ENCODE results near the gene ARSI.

The ARSI gene

DNA sequence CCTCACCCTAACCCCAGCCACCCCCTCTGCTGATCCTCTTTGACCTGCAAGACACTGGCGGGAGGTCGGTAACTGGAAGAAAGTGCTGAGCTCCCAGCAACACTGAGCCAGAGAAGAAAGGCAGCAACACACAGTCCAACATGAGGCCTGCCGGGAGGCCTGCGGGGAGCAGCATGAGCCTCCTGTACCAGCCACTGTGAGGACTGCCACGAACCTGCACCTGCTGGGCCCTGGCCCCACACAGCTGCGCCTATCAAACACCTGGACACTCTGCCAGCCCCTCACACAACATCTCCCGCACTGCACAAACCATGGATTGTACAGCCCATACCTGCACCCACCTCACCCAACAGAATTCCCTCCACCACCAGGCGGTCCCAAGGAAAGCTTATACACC is 31.4 kb downstream of the ARSI start:
- no peaks in the 10 kb centered on the region for H3K9me3 ChIP-seq (ENCODE audit: control insufficient read depth in 1 of 2, low read length in 2 of 2)
- H3K4me1 ChIP-seq (ENCODE audit: control insufficient read depth in 1 of 2, insufficient read depth in 2 of 2, low read length in 2 of 2), result no peaks in the 10 kb centered on the region
- H3K27ac ChIP-seq (ENCODE audit: low read depth, low read length), result no peak overlapping the region
- H3K4me3 ChIP-seq (ENCODE audit: low read depth in 1 of 2, low read length in 2 of 2), result no peak overlapping the region
- peaks cover 0 to 3% of the 10 kb centered on the region in 2 donors for H3K27me3 ChIP-seq (ENCODE audit: control insufficient read depth in 1 of 2, insufficient read depth in 2 of 2, low read length in 2 of 2)
- H3K36me3 ChIP-seq (ENCODE audit: control insufficient read depth in 1 of 2, insufficient read depth in 2 of 2, low read length in 2 of 2), result no peaks in the 10 kb centered on the region
- H3K9ac ChIP-seq (ENCODE audit: low read depth in 1 of 2, low read length in 2 of 2), result no peak overlapping the region

DNA sequence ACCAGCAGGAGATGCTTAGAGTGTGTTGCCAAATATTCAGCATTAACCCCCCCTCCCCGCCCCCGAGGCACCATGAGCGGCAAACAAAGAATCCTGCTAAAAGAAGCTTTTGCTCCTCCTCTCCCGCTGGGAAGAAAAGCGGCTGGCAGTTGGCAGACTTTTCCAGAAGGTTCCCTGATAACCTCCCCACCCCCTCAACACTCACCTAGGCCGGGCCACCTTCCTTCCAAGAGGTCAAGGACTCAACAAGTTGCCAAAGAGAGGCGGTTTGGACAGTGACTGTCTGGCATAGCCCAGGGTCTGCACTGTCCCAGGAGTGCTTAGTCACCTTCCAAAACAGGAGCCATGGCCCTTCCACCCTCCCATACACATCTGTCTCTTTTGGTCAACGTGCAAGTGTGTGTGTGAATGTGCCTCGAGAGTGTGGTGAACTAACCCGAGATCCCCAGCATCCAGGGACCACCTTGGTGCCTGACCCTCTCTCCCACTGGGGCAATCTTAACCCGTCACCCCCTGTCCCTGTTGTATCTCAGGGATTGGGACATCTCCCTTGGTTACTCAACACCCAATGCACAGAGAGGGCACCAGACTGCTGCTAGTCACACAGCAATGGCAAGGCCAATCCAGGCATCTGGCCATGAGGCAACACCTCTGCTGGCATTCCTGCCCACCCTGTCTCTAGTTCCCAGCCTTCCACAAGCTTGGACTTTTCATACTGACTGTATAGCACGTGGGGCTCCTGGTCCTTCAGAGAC is 32.0 kb downstream of the ARSI start:
- Histone ChIP-seq H3K27me3 (ENCODE audit: control insufficient read depth in 1 of 2, insufficient read depth in 2 of 2, low read length in 2 of 2) (peaks cover 0 to 3% of the 10 kb centered on the region in 2 donors), H3K9ac (ENCODE audit: low read depth in 1 of 2, low read length in 2 of 2) (no peak overlapping the region), H3K4me1 (ENCODE audit: control insufficient read depth in 1 of 2, insufficient read depth in 2 of 2, low read length in 2 of 2) (no peaks in the 10 kb centered on the region), H3K4me3 (ENCODE audit: low read depth in 1 of 2, low read length in 2 of 2) (no peak overlapping the region), H3K9me3 (ENCODE audit: control insufficient read depth in 1 of 2, low read length in 2 of 2) (no peaks in the 10 kb centered on the region), H3K36me3 (ENCODE audit: control insufficient read depth in 1 of 2, insufficient read depth in 2 of 2, low read length in 2 of 2) (no peaks in the 10 kb centered on the region), H3K27ac (ENCODE audit: low read depth, low read length) (no peak overlapping the region)

DNA sequence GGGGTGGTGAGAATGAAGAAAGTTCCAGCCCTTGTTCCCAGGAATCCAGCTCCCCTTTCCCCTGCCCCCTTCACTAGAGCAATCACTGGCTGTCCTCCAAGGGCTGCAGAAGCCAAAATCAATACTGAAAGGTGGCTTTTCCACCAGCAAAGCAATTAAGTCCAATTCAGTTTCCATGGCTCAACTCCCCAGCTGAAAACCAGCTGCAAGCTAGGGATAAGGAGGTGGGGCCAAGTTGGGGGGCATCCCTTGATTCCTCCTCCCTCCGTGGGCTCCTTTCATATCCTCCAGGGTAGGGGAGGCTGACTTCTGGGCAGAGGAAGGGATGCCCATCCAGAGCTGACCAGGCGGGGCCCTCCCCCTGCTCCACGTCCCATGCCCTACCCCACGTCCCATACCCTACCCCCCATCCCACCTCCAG is 35.8 kb downstream of the ARSI start:
- no peaks in the 10 kb centered on the region for H3K36me3 ChIP-seq (ENCODE audit: control insufficient read depth in 1 of 2, insufficient read depth in 2 of 2, low read length in 2 of 2)
- H3K9me3 ChIP-seq (ENCODE audit: control insufficient read depth in 1 of 2, low read length in 2 of 2), result no peaks in the 10 kb centered on the region
- no peak overlapping the region for H3K4me3 ChIP-seq (ENCODE audit: low read depth in 1 of 2, low read length in 2 of 2)
- H3K9ac ChIP-seq (ENCODE audit: low read depth in 1 of 2, low read length in 2 of 2), result no peak overlapping the region
- H3K27me3 ChIP-seq (ENCODE audit: control insufficient read depth in 1 of 2, insufficient read depth in 2 of 2, low read length in 2 of 2), result peaks cover 0 to 2% of the 10 kb centered on the region in 2 donors
- no peaks in the 10 kb centered on the region for H3K4me1 ChIP-seq (ENCODE audit: control insufficient read depth in 1 of 2, insufficient read depth in 2 of 2, low read length in 2 of 2)
- no peak overlapping the region for H3K27ac ChIP-seq (ENCODE audit: low read depth, low read length)

DNA sequence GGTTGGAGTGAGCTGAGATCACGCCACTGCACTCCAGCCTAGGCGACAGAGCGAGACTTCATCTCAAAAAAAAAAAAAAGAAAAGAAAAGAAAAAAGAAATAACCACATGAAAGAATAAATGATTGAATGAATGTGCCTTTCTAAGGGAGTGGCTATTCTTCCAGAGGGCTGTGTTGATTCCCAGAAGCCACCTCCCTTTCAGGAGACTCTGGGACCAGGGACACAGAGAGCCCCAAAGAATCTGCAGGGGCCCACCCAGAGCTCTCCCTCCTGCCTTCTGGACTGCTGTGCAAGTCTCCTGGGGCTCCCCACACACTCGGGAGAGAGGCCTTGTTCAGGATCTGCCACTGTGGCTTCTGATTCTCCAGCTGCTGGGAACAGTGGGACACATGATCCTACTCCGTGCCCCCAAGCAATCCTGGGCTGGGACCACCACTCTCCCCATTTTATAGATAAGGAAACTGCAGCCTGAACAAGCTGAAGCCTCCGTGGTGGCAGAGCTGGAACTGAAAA is 36.8 kb downstream of the ARSI start:
- Histone ChIP-seq H3K27ac (ENCODE audit: low read depth, low read length) (no peak overlapping the region), H3K9me3 (ENCODE audit: control insufficient read depth in 1 of 2, low read length in 2 of 2) (no peaks in the 10 kb centered on the region), H3K4me1 (ENCODE audit: control insufficient read depth in 1 of 2, insufficient read depth in 2 of 2, low read length in 2 of 2) (no peaks in the 10 kb centered on the region), H3K4me3 (ENCODE audit: low read depth in 1 of 2, low read length in 2 of 2) (no peak overlapping the region), H3K36me3 (ENCODE audit: control insufficient read depth in 1 of 2, insufficient read depth in 2 of 2, low read length in 2 of 2) (no peaks in the 10 kb centered on the region), H3K27me3 (ENCODE audit: control insufficient read depth in 1 of 2, insufficient read depth in 2 of 2, low read length in 2 of 2) (peaks cover 0 to 4% of the 10 kb centered on the region in 2 donors), H3K9ac (ENCODE audit: low read depth in 1 of 2, low read length in 2 of 2) (no peak overlapping the region)

DNA sequence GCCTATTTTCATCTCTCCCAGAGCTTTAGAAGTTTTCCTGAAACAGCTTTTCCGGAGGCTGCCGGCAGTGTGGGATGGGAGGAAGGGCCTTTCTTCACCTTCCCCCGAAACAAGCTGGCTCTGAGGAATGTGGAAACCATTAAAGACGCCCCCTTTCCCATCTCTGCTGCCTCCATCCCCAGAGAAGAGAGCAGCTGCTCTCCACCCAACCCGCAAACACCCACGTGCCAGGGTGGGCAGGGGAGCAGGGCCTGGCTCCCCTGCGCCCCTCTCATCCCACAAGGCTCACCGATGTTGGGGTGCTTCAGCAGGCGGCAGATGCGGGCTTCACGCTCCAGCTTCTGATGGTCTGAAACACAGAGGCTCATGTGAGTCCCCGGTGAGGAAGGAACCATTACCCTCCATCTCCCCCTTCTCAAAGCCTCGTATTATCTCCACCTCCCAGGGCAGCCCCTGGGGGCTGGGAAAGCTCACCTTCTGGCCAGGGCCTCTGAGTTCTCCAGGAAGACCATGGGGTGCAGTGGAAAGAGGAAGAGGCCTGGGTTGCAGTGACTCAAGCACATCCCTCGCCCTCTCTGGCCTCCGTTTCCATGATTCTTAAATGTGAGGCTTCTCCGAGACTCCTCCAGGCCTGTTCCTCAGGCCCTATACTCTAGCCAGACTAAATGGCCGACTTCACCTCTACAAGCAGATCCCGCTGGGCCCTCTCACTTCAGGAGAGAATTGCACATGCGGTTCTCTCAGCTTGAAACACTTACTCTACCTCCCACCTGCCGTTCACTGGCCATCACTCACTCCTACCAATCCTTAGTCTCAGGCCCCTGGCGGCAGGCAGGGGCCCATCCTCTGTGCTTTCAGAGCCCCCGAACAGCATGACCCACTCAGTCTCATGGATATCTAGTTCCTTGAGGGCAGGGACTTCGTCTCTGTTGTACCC is 37.8 kb downstream of the ARSI start:
- Histone ChIP-seq H3K27me3 (ENCODE audit: control insufficient read depth in 1 of 2, insufficient read depth in 2 of 2, low read length in 2 of 2) (peaks cover 0 to 4% of the 10 kb centered on the region in 2 donors), H3K9me3 (ENCODE audit: control insufficient read depth in 1 of 2, low read length in 2 of 2) (no peaks in the 10 kb centered on the region), H3K9ac (ENCODE audit: low read depth in 1 of 2, low read length in 2 of 2) (no peak overlapping the region), H3K36me3 (ENCODE audit: control insufficient read depth in 1 of 2, insufficient read depth in 2 of 2, low read length in 2 of 2) (no peaks in the 10 kb centered on the region), H3K27ac (ENCODE audit: low read depth, low read length) (no peak overlapping the region), H3K4me1 (ENCODE audit: control insufficient read depth in 1 of 2, insufficient read depth in 2 of 2, low read length in 2 of 2) (no peaks in the 10 kb centered on the region), H3K4me3 (ENCODE audit: low read depth in 1 of 2, low read length in 2 of 2) (no peak overlapping the region)

DNA sequence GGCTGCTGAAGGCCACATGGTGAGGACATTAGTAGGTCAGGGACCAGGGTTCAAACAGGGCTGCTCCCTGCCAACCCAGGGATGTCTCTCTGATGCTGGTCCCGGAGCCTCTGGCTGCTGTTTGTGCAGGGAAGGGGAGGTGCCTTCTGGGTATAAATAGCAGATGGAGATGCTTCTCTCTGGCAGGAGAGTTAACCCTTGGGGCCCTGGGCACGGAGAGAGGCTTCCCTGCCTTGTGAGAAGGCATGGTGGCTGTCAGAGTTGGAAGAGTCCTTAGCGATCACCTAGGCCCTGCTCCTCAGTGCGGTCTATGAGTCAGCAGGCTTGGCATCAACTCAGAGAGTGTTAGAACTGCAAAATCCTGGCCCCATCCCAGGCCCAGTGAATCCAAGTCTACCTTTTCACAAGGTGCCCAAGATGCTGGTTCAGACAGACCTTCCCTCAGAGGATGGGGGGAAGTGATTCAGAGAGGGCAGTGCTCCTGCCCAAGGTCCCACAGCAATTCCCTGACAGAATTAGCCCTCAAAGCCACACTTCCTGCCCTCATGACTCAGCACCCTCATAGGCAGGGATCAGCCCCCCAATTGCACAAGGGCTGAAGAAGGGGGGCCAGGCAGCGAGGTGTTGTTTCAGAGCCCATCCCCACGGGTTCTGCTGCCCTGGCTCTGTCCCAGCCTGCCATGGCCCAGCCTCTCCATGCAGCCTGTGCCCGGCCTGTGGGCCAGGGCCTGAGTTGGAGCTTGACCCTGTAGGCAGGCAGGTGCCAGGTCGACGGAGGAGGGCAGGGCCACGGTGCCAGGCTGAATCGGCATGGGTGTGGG is 38.7 kb downstream of the ARSI start:
- no peak overlapping the region for H3K27ac ChIP-seq (ENCODE audit: low read depth, low read length)
- no peak overlapping the region for H3K9ac ChIP-seq (ENCODE audit: low read depth in 1 of 2, low read length in 2 of 2)

DNA sequence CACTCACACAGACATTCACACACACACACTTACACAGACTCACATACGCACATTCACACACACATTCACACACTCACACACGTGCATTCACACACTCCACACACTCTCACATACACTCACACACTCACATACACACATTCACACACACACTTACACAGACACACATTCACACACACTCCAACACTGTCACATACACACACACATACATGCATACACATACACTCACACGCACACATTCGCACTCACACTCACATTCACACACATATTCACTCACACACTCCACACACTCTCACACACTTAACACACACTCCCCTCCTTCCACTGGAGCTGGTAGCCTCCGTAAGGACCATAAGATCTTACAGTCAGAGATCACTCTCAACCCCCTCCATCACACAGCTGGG is 39.3 kb downstream of the ARSI start:
- peaks cover 0 to 4% of the 10 kb centered on the region in 2 donors for H3K27me3 ChIP-seq (ENCODE audit: control insufficient read depth in 1 of 2, insufficient read depth in 2 of 2, low read length in 2 of 2)
- no peak overlapping the region for H3K27ac ChIP-seq (ENCODE audit: low read depth, low read length)
- H3K4me1 ChIP-seq (ENCODE audit: control insufficient read depth in 1 of 2, insufficient read depth in 2 of 2, low read length in 2 of 2), result no peaks in the 10 kb centered on the region
- no peak overlapping the region for H3K4me3 ChIP-seq (ENCODE audit: low read depth in 1 of 2, low read length in 2 of 2)
- no peaks in the 10 kb centered on the region for H3K9me3 ChIP-seq (ENCODE audit: control insufficient read depth in 1 of 2, low read length in 2 of 2)
- no peaks in the 10 kb centered on the region for H3K36me3 ChIP-seq (ENCODE audit: control insufficient read depth in 1 of 2, insufficient read depth in 2 of 2, low read length in 2 of 2)
- H3K9ac ChIP-seq (ENCODE audit: low read depth in 1 of 2, low read length in 2 of 2), result no peak overlapping the region

More for the DNA sequence above, 38.7 kb downstream of the ARSI start:
- no peaks in the 10 kb centered on the region for H3K36me3 ChIP-seq (ENCODE audit: control insufficient read depth in 1 of 2, insufficient read depth in 2 of 2, low read length in 2 of 2)
- no peak overlapping the region for H3K4me3 ChIP-seq (ENCODE audit: low read depth in 1 of 2, low read length in 2 of 2)
- no peaks in the 10 kb centered on the region for H3K9me3 ChIP-seq (ENCODE audit: control insufficient read depth in 1 of 2, low read length in 2 of 2)
- H3K4me1 ChIP-seq (ENCODE audit: control insufficient read depth in 1 of 2, insufficient read depth in 2 of 2, low read length in 2 of 2), result no peaks in the 10 kb centered on the region
- peaks cover 0 to 4% of the 10 kb centered on the region in 2 donors for H3K27me3 ChIP-seq (ENCODE audit: control insufficient read depth in 1 of 2, insufficient read depth in 2 of 2, low read length in 2 of 2)

DNA sequence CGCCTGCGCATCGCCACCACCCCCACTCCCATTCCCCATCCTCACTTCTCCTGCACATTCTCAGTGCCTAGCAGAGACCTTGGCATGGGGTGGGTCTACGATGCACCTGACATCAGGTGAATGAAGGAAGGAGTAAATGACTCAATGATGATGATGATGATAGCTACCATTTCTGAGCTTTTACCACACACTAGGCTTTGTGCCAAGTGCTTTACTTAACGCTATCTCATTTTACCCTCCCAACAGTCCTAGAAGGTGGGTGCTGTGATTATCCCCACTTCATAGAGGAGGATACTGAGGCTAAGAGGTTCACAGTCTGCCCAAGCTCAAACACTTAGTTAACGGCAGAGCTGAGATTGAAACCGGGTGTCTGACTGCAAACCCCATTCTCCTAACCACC is 40.2 kb downstream of the ARSI start:
- H3K9me3 ChIP-seq (ENCODE audit: control insufficient read depth in 1 of 2, low read length in 2 of 2), result no peaks in the 10 kb centered on the region
- H3K27me3 ChIP-seq (ENCODE audit: control insufficient read depth in 1 of 2, insufficient read depth in 2 of 2, low read length in 2 of 2), result peaks cover 0 to 4% of the 10 kb centered on the region in 2 donors
- H3K4me3 ChIP-seq (ENCODE audit: low read depth in 1 of 2, low read length in 2 of 2), result no peak overlapping the region
- H3K27ac ChIP-seq (ENCODE audit: low read depth, low read length), result no peak overlapping the region
- no peaks in the 10 kb centered on the region for H3K36me3 ChIP-seq (ENCODE audit: control insufficient read depth in 1 of 2, insufficient read depth in 2 of 2, low read length in 2 of 2)
- H3K9ac ChIP-seq (ENCODE audit: low read depth in 1 of 2, low read length in 2 of 2), result no peak overlapping the region
- no peaks in the 10 kb centered on the region for H3K4me1 ChIP-seq (ENCODE audit: control insufficient read depth in 1 of 2, insufficient read depth in 2 of 2, low read length in 2 of 2)

DNA sequence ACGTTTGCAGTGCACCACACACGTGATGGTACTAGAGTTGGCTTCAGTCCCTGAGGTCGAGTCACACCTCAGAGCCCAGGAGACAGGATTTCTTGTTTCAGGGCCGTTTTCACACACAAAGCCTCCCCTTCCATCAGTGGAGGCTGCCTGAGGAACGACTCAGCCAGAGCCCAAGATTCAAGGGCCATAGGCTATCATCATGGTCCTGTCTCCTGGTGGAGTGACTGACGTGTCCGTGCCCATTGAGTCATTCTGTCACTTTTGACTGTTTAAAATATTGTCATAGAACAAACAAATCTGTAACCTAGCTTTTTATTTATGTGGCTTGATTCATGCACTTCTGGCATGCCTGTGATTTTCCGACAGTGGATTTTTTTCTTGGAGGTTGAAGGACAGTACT is 41.5 kb downstream of the ARSI start:
- no peak overlapping the region for H3K4me3 ChIP-seq (ENCODE audit: low read depth in 1 of 2, low read length in 2 of 2)
- no peak overlapping the region for H3K27ac ChIP-seq (ENCODE audit: low read depth, low read length)
- H3K27me3 ChIP-seq (ENCODE audit: control insufficient read depth in 1 of 2, insufficient read depth in 2 of 2, low read length in 2 of 2), result peaks cover 0 to 4% of the 10 kb centered on the region in 2 donors
- H3K36me3 ChIP-seq (ENCODE audit: control insufficient read depth in 1 of 2, insufficient read depth in 2 of 2, low read length in 2 of 2), result no peaks in the 10 kb centered on the region
- H3K9me3 ChIP-seq (ENCODE audit: control insufficient read depth in 1 of 2, low read length in 2 of 2), result no peaks in the 10 kb centered on the region
- no peaks in the 10 kb centered on the region for H3K4me1 ChIP-seq (ENCODE audit: control insufficient read depth in 1 of 2, insufficient read depth in 2 of 2, low read length in 2 of 2)
- no peak overlapping the region for H3K9ac ChIP-seq (ENCODE audit: low read depth in 1 of 2, low read length in 2 of 2)

Measured in duodenal mucosa (tissue), 2 donors.